MM.1S (cell line): Measurements from ENCODE around the gene SPOP.

Experiments used
- CTCF ChIP-seq: fragments of 300-600 bp; sonication (generic); IDR thresholded peaks from 2 replicates; pipeline ENCODE4 v1.5.1; 2016; ENCODE audit warnings: antibody characterized with exemption, low read length, mixed read lengths
- EZH2 ChIP-seq: fragments of 300-600 bp; sonication (generic); optimal IDR thresholded peaks from 2 replicates; pipeline ENCODE3; 2017; ENCODE audit warnings: low read depth, mild to moderate bottlenecking, antibody characterized with exemption, low read length, mixed read lengths
- EZH2phosphoT487 ChIP-seq: fragments of 300-600 bp; sonication (generic); IDR thresholded peaks from 2 replicates; pipeline ENCODE4 v1.6.1; 2018; ENCODE audit warnings: antibody characterized with exemption, low read length

GRCh38 chr17:49656247-49656646 is 21.6 kb downstream of the SPOP start:
- no peak for TF ChIP-seq CTCF
- TF ChIP-seq EZH2phosphoT487, result no peak
- TF ChIP-seq EZH2, result no peak
